ENCODE results near the gene APOA5.

DNA sequence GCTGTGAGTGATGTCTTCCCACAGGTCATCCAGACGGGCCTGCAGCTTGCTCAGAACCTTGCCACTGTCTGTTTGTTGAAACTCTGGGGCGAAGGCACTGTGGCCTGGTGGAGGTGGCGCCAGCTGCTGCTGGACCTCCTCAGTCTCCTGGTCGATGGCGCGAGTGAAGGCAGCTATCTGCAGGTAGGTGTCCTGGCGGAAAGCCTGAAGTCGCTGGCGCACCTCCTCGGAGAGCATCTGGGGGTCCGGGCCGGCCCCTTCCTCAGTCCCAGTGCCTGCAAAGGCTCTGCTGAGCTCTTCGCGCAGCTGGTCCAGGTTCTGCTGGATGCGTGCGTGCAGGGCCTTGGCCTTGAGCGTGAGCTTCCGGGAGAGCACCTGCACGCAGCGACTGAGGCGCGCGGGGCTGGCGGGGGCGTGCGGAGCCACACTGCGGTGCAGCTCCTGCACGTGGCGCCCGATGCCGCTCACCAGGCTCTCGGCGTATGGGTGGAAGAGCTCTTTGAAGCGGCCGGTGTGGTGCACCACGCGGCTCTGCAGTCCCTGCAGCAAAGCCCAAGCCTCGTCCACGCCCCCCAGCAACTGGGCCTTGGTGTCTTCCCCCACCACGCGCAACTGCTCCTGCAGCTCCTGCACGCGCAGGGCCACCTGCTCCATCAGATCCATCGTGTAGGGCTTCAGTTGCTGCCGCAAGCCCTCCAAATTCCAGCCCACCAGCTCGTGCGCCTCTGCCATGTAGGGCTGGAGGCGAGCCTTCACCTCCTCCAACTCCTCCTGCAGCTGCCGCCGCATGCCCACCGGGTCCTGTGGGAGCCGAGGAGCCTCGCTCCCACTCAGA lies 1.3 kb downstream of the APOA5 start:
- TF ChIP-seq BHLHE40 (IDR thresholded peaks at IDR 0.05; ENCODE audit: low read depth, low read length): no peak
- TF ChIP-seq MAFK (IDR thresholded peaks at IDR 0.05; ENCODE audit: low read depth, low read length): no peak
- TF ChIP-seq, protein P1, sequence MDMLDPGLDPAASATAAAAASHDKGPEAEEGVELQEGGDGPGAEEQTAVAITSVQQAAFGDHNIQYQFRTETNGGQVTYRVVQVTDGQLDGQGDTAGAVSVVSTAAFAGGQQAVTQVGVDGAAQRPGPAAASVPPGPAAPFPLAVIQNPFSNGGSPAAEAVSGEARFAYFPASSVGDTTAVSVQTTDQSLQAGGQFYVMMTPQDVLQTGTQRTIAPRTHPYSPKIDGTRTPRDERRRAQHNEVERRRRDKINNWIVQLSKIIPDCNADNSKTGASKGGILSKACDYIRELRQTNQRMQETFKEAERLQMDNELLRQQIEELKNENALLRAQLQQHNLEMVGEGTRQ (IDR thresholded peaks at IDR 0.05; ENCODE audit: low read depth, low read length): no peak
- TF ChIP-seq MXI1 (IDR thresholded peaks at IDR 0.05; ENCODE audit: borderline replicate concordance, low read depth, low read length): no peak

Measured in IMR-90 (cell line).